22Rv1 (cell line): Measurements from ENCODE around the gene LIG3.
A peak's percentile ranks its signal among the peaks of the same experiment; 100 is the strongest.

Source experiments
- H3K27ac ChIP-seq: fragments of 450-650 bp; 2 replicates; pipeline ENCODE4 v1.5.1; 2017
- CTCF ChIP-seq: fragments of 450-650 bp; IDR thresholded peaks from 2 replicates; pipeline ENCODE4 v1.5.1; 2017; ENCODE audit warnings: mild to moderate bottlenecking
- ZFX ChIP-seq: fragments of 450-650 bp; IDR thresholded peaks from 2 replicates; pipeline ENCODE4 v1.6.1; 2017; ENCODE audit warnings: antibody characterized with exemption, borderline replicate concordance

Gene LIG3

GRCh38 chr17:35001549-35001948 is 21.2 kb downstream of the LIG3 start:
- no peak for TF ChIP-seq CTCF
- TF ChIP-seq ZFX, result no peak
- no peak overlapping the region for H3K27ac ChIP-seq

GRCh38 chr17:35002876-35003551 is 22.7 kb downstream of the LIG3 start:
- no peak overlapping the region for H3K27ac ChIP-seq
- TF ChIP-seq CTCF (no peak), ZFX (no peak)

GRCh38 chr17:35003778-35004177 is 23.5 kb downstream of the LIG3 start:
- TF ChIP-seq CTCF (no peak), ZFX (no peak)
- H3K27ac ChIP-seq, result no peak overlapping the region

GRCh38 chr17:35006345-35006744 is 26.0 kb downstream of the LIG3 start:
- TF ChIP-seq CTCF (no peak), ZFX (no peak)
- H3K27ac ChIP-seq, result peak overlapping the region; percentile 26; the same call in 1 of the 2 replicates

GRCh38 chr17:35006961-35007360 is 26.6 kb downstream of the LIG3 start:
- H3K27ac ChIP-seq, result peak overlapping the region; percentile 26; the same call in 1 of the 2 replicates
- TF ChIP-seq CTCF (no peak), ZFX (no peak)

- TF ChIP-seq CTCF (no peak), ZFX (no peak)
Measured at GRCh38 chr17:35010093-35010492, 29.8 kb downstream of the LIG3 start.

GRCh38 chr17:35011671-35012216 is 31.4 kb downstream of the LIG3 start:
- TF ChIP-seq ZFX (no peak), CTCF (no peak)
- H3K27ac ChIP-seq, result no peak overlapping the region

More at GRCh38 chr17:35010093-35010492, 29.8 kb downstream of the LIG3 start:
- no peak overlapping the region for H3K27ac ChIP-seq
